Central memory CD8-positive, alpha-beta T cell (primary cell): ENCODE measurements around the gene UBL5.
"Not testable (repeated sequence)": the region's sequence is repeated elsewhere in the genome, so short reads cannot be mapped to it uniquely, and the experiment has no call there.

Experiments used
- ATAC-seq: fragments of 150-1000 bp; cut with Tn5 transposase; replicated peaks from 2 replicates; pipeline ENCODE4 v1.10.0; 2022; ENCODE audit warnings: mild to moderate bottlenecking, moderate FRiP score, moderate number of reproducible peaks; ENCODE audit not compliant: poor library complexity, severe bottlenecking; ENCODE audit errors: extremely low read depth
- DNase-seq, 2 donors: peaks; one replicate each; pipeline ENCODE4 v3.0.0; 2021; ENCODE audit warnings: low spot score in 2 of 2
- H3K27ac Mint-ChIP-seq: one replicate; pipeline ENCODE4 v1.8.0; 2022; ENCODE audit warnings: low read depth, mild to moderate bottlenecking, moderate library complexity, mixed read lengths
- H3K27me3 Mint-ChIP-seq: one replicate; pipeline ENCODE4 v1.8.0; 2022; ENCODE audit warnings: mixed read lengths
- H3K36me3 Mint-ChIP-seq: one replicate; pipeline ENCODE4 v1.8.0; 2022; ENCODE audit warnings: mild to moderate bottlenecking, moderate library complexity, mixed read lengths; ENCODE audit not compliant: insufficient read depth
- H3K4me1 Mint-ChIP-seq: one replicate; pipeline ENCODE4 v1.8.0; 2022; ENCODE audit warnings: mixed read lengths
- H3K4me3 Mint-ChIP-seq: one replicate; pipeline ENCODE4 v1.8.0; 2022; ENCODE audit warnings: mild to moderate bottlenecking, moderate library complexity, mixed read lengths
- H3K9me3 Mint-ChIP-seq: one replicate; pipeline ENCODE4 v1.8.0; 2022; ENCODE audit warnings: mixed read lengths

UBL5 gene

GRCh38 chr19:9819596-9819909 is 8.2 kb upstream of the UBL5 start:
- Mint-ChIP-seq H3K9me3 (no peaks in the 10 kb centered on the region), H3K36me3 (peaks cover 11% of the 10 kb centered on the region)
- ATAC-seq, result peak; percentile 10

GRCh38 chr19:9820034-9820433 is 7.7 kb upstream of the UBL5 start:
- not testable (repeated sequence) for DNase-seq, H3K27me3 Mint-ChIP-seq, ATAC-seq, H3K9me3 Mint-ChIP-seq
- Mint-ChIP-seq H3K4me3 (peak overlapping the region; percentile 86), H3K36me3 (peaks cover 13% of the 10 kb centered on the region), H3K27ac (peak overlapping the region; percentile 65), H3K4me1 (peaks cover 28% of the 10 kb centered on the region)

More at GRCh38 chr19:9819596-9819909, 8.2 kb upstream of the UBL5 start:
- Mint-ChIP-seq H3K4me1 (peaks cover 28% of the 10 kb centered on the region), H3K4me3 (peak overlapping the region; percentile 86), H3K27me3 (no peaks in the 10 kb centered on the region), H3K27ac (peak overlapping the region; percentile 65)
- DNase-seq, result no peak

- DNase-seq (no peak), ATAC-seq (no peak)
- no peaks in the 10 kb centered on the region for H3K27me3 Mint-ChIP-seq
- no peak overlapping the region for H3K27ac Mint-ChIP-seq
- no peaks in the 10 kb centered on the region for H3K9me3 Mint-ChIP-seq
- H3K4me1 Mint-ChIP-seq, result peaks cover 30% of the 10 kb centered on the region
- no peak overlapping the region for H3K4me3 Mint-ChIP-seq
- H3K36me3 Mint-ChIP-seq, result peaks cover 20% of the 10 kb centered on the region
These were observed 3.9 kb upstream of the UBL5 start for GRCh38 chr19:9823816-9824215.

- ATAC-seq, result no peak
- Mint-ChIP-seq H3K9me3 (no peaks in the 10 kb centered on the region), H3K4me3 (peak overlapping the region; percentile 99), H3K4me1 (peaks cover 23% of the 10 kb centered on the region), H3K27ac (no peak overlapping the region), H3K27me3 (no peaks in the 10 kb centered on the region), H3K36me3 (peaks cover 19% of the 10 kb centered on the region)
- DNase-seq, result no peak
These were observed 889 bp downstream of the UBL5 start for GRCh38 chr19:9828551-9829063.

- Mint-ChIP-seq H3K36me3 (peaks cover 23% of the 10 kb centered on the region), H3K9me3 (no peaks in the 10 kb centered on the region), H3K27ac (peak overlapping the region; percentile 88), H3K4me1 (peaks cover 19% of the 10 kb centered on the region), H3K27me3 (no peaks in the 10 kb centered on the region), H3K4me3 (peak overlapping the region; percentile 85)
- DNase-seq, result no peak
- no peak for ATAC-seq
These were observed 6.6 kb downstream of the UBL5 start for GRCh38 chr19:9834307-9834725.

GRCh38 chr19:9834726-9835506 is 7.2 kb downstream of the UBL5 start, which contains the start of gene PIN1:
Gene PIN1 (plus strand): TSS chr19:9835318. CDS start chr19:9835345, 27 bp downstream.
- peak within 1 kb of the TSS; percentile 85 for H3K4me3 Mint-ChIP-seq
- H3K27ac Mint-ChIP-seq, result peak within 1 kb of the TSS; percentile 88
- peaks cover 19% of the 10 kb centered on the region for H3K4me1 Mint-ChIP-seq
- DNase-seq (peak; percentile 98 to 99), ATAC-seq (peak; percentile 99)
- no peaks in the 10 kb centered on the region for H3K27me3 Mint-ChIP-seq
- peaks cover 26% of the 10 kb centered on the region for H3K36me3 Mint-ChIP-seq
- no peaks in the 10 kb centered on the region for H3K9me3 Mint-ChIP-seq

- Mint-ChIP-seq H3K4me1 (peaks cover 19% of the 10 kb centered on the region), H3K27me3 (no peaks in the 10 kb centered on the region), H3K27ac (peak overlapping the region; percentile 75), H3K9me3 (no peaks in the 10 kb centered on the region), H3K36me3 (peaks cover 27% of the 10 kb centered on the region), H3K4me3 (peak overlapping the region; percentile 85)
- ATAC-seq (peak; percentile 0), DNase-seq (no peak)
These were observed 7.8 kb downstream of the UBL5 start for GRCh38 chr19:9835507-9835949.

GRCh38 chr19:9836021-9836420 is 8.3 kb downstream of the UBL5 start:
- peaks cover 30% of the 10 kb centered on the region for H3K36me3 Mint-ChIP-seq
- H3K27ac Mint-ChIP-seq, result peak overlapping the region; percentile 75
- no peaks in the 10 kb centered on the region for H3K9me3 Mint-ChIP-seq
- peaks cover 19% of the 10 kb centered on the region for H3K4me1 Mint-ChIP-seq
- no peaks in the 10 kb centered on the region for H3K27me3 Mint-ChIP-seq
- ATAC-seq (no peak), DNase-seq (no peak)
- H3K4me3 Mint-ChIP-seq, result peak overlapping the region; percentile 85

- ATAC-seq (no peak), DNase-seq (no peak)
- Mint-ChIP-seq H3K27ac (no peak overlapping the region), H3K9me3 (no peaks in the 10 kb centered on the region), H3K4me1 (peaks cover 31% of the 10 kb centered on the region), H3K4me3 (no peak overlapping the region), H3K27me3 (no peaks in the 10 kb centered on the region), H3K36me3 (peaks cover 31% of the 10 kb centered on the region)
These were observed 10.6 kb downstream of the UBL5 start for GRCh38 chr19:9838324-9838723.

- Mint-ChIP-seq H3K9me3 (no peaks in the 10 kb centered on the region), H3K27me3 (no peaks in the 10 kb centered on the region), H3K4me3 (no peak overlapping the region), H3K36me3 (peaks cover 31% of the 10 kb centered on the region), H3K27ac (no peak overlapping the region), H3K4me1 (peaks cover 31% of the 10 kb centered on the region)
- no peak for ATAC-seq
- DNase-seq, result no peak
These were observed 11.7 kb downstream of the UBL5 start for GRCh38 chr19:9839415-9839814.

GRCh38 chr19:9842834-9843625 is 15.3 kb downstream of the UBL5 start:
- ATAC-seq, result no peak
- Mint-ChIP-seq H3K4me1 (peaks cover 45% of the 10 kb centered on the region), H3K4me3 (no peak overlapping the region), H3K9me3 (no peaks in the 10 kb centered on the region), H3K36me3 (peaks cover 23% of the 10 kb centered on the region), H3K27me3 (no peaks in the 10 kb centered on the region), H3K27ac (no peak overlapping the region)
- no peak for DNase-seq

GRCh38 chr19:9843626-9844273 is 16.0 kb downstream of the UBL5 start:
- Mint-ChIP-seq H3K4me1 (peaks cover 43% of the 10 kb centered on the region), H3K36me3 (peaks cover 23% of the 10 kb centered on the region)
- not testable (repeated sequence) for H3K27ac Mint-ChIP-seq, H3K9me3 Mint-ChIP-seq, DNase-seq, H3K4me3 Mint-ChIP-seq, ATAC-seq, H3K27me3 Mint-ChIP-seq
